GM21529 (cell line): Measurements from ENCODE around the gene HECW1.
"Not testable (repeated sequence)": the region's sequence is repeated elsewhere in the genome, so short reads cannot be mapped to it uniquely, and the experiment has no call there.

Experiments
- ATAC-seq: cut with Tn5 transposase; IDR thresholded peaks from one replicate; pipeline ENCODE4 v1.9.1; 2021; ENCODE audit not compliant: unreplicated experiment

HECW1 gene

GRCh38 chr7:43111630-43112458 lies 603 bp upstream of the HECW1 start:
- no peak for ATAC-seq

DNA sequence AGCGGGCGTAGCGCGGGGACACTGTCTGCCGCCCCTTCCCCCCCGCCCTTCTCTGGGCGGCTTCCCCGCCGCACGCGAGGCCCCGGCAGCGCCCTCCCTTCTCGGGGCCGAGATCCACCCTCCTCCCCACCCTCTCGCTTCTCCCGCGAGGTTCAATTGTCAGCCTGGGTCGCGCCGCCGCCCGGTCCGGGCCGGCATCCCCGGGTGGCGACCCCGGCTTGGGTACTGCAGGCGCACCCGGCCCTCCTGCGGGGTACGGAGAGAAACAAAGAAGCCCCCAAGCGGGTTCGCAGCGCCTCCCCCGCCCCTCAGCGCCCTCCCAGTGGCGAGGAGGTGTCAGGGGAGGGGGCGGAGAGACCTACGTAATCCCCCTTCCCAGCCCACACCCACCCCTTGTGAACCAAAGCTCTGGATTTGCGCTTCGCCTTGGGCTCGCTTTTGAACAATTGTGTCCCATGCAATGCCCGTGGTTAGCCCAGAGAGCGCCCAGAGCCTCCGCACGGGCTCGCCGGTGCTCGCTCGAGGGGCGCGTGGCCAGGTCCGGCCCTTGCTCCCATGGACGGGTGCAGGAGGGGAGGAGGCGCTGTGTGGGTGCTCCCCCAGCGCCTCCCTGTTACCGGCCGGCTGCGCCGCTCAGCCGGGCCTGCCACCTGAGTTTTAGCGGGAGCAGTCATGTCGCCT lies 634 bp downstream of the HECW1 start:
- no peak for ATAC-seq

DNA sequence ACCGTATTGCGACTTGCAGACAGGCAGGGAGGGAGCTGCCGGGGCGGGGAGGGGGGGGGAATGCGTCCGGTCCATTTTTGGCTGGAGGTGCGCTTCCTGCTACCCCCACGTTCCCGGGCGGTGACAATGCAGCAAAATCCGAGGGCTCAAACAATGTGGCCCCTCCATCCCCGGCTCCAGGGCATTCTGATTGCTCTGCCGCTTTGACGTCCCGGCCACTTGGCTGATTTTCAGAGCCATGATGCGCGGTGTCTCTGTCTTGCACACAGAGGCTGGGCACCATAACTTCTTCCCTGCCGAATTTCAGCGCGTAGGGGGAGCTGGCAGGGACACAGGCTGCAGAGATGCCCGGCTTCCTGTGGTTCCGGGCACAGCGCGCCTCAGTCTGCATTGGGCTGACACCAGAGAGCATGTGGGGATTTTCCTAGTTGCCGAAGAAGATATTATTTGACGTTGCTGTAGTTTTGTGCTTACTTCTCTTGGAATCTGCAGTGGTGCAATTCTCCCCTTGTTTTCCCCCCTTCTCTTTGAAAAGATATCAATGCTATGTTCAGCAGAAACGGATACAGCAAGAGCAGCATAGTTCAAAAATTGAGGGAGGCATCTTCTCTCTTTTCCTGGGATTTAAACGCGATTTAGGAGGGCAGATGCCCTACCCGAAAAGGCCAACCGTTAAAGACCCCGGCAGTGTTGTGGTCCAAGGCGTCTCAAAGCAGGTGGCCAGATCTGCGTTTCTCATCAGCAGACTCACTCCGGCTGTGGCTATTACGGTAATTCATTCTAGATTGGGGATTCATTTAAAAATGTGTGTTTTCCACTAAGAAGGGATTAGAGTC lies 1.4 kb downstream of the HECW1 start:
- no peak for ATAC-seq

- no peak for ATAC-seq
These were observed 2.0 kb downstream of the HECW1 start for GRCh38 chr7:43114458-43114780.

DNA sequence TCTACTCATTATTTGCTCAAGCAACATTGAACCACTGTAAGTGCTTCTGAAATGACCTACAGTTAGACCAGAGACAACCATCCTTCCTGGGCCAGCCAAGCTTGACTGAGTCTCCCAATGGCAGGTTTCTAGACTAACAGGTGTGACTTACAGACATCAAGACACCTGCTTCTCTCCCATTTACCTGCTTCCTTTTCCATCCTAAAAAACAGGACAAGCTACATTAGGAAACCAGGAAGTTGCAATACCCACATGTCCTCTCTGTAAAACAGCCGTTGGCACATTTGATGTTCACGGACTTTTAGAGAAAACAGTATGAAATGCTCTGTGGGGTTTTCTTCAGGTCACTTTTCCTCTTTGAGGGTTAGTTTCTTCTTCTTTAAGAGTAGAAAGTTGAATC lies 4.0 kb downstream of the HECW1 start:
- ATAC-seq = no peak

DNA sequence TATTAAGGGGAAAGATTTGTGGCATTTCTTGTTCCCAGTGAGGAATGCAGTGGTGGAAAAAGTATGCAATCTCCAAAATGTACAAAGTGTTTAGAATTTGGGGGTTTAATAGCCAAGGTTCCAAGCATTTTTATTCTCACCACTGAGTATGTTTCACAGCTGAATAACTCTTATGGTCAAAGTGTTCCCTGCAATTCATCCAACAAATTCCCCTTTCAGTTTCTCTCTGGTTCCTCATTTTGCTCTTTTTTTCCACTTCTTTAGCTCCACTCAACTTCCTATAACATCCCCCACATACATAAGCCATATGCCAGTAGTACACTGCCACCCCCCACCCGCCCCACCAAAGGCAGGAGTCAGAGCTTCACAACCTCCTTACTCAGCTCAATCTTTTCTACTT lies 4.6 kb downstream of the HECW1 start:
- no peak for ATAC-seq

DNA sequence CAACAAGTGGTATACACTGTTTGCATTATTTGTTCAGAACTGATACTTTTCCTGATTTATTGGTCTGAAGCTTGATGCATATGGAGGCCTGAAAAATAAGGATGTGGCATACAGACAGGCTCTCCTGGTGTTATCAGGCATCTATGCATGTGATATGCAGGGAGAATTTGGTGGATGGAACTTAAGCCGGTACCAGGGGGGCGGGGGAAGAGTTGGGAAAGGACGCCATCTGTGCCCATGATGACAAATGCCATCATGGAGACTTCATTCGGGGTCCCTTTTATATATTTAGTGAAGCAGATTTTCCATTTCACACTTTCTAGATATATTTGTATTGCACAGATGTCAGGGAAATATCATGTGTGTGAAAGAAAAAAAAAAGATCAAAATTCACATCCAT lies 5.4 kb downstream of the HECW1 start:
- ATAC-seq = no peak

DNA sequence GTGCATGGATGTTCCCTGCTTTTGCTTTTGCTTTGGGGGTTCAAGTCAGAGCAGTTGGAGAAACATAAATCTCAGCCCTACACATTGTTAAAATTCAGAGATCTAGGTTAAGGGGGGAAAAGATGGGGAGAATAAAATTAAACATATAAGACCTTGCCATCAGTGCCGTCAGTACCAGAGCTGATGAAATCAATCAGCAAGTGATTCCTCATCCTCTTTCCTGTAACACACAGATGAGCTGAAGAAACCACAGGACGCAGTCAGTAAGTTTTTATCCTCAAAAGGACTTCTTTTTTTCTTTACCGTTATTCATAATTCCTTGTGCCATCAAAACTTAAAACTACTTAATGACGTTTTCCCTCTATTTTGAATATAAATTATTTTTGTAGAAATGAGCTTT lies 5.9 kb downstream of the HECW1 start:
- no peak for ATAC-seq

DNA sequence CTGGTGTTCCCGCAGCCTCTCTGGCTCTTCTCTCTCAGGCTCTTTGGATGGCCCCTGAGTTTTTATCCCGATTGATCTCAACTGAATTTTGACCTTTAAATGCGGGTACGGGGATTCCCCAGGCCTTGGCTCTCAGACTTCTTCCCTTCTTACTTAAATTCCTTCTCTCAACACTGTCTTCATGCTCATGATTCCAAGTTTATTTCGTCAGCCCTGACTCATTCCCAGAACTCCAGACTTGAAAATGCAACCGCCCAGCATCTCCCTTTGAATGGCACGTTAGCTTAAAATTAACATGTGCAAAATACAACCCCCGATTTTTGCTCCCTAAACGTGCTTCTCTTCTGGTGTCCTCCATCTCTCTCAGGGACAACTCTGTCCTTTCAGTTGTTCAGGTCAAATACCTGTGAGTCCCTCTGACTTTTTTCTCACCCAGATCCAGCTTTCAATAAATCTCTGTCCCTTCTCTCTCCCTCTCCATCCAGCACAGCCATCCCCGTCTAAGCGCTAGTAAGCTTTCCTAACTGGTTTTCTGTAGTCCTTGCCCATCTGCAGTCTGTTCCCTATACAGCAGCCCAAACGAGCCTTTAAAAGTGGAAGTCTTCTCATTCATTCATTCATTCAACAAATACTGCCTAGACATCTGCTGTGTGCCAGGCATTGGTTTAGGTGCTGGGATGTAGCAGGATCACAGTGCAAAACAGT lies 7.1 kb downstream of the HECW1 start:
- ATAC-seq = no peak

DNA sequence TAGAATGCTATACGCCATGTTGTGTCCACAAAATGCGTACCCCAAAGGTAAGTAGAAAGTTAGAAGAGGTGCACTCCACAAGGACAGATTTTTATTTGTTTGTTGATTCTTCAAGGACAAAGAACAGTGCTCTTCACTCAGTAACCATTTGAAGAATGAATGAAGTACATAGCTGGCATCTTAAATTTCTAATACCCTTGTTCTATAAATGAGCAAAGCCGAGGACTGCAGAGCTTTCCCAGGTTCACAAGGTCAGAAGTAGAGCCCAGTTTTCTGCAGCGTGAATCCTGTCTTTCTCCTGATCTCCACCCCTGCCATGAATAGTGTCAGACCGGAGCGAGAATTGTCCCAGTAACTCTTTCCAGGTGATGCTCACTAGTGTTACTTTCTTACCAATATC lies 9.5 kb downstream of the HECW1 start:
- no peak for ATAC-seq

DNA sequence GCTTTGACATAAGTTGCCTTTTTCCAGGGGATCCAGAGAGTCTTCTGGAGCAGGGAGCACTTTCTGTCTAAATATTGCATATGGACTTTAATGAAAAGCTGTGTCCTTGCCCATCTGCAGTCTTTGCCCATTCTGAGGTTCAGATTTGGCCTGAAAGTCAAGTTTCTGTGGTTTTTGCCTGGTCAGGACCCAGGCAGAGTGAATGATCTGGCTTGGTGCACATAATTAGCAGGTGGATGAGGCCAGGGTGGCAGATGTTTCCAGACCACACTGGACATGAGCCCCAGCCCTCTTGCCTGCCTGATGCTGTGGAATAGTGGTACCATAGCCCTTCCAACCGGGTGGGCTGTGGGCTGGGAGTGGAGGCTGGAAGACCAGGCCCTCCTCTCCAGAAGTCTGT lies 11.0 kb downstream of the HECW1 start:
- no peak for ATAC-seq

- ATAC-seq = no peak
These were observed 11.9 kb downstream of the HECW1 start for GRCh38 chr7:43124388-43124787.

- ATAC-seq = no peak
These were observed 17.9 kb downstream of the HECW1 start for GRCh38 chr7:43130347-43130746.

GRCh38 chr7:43135129-43135528 lies 22.7 kb downstream of the HECW1 start:
- no peak for ATAC-seq

DNA sequence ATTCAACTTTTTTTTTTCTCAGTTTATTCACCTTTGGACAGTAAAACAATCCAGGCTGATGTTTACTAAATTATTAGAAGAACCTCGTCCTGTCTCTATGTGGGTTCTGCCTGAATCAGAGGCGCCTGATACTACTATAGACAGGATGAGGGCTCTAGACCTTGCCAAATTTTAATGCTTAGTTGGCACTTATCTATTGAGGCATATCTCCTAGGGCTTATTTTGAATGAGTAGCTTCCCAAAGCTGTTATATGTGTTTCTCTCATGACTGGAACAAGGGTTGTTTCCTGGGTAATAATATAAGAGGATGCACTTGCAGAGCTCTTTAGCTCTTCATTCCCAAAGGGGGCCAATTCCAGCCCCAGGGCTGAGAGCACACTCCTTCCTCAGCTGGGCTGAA lies 23.6 kb downstream of the HECW1 start:
- no peak for ATAC-seq

DNA sequence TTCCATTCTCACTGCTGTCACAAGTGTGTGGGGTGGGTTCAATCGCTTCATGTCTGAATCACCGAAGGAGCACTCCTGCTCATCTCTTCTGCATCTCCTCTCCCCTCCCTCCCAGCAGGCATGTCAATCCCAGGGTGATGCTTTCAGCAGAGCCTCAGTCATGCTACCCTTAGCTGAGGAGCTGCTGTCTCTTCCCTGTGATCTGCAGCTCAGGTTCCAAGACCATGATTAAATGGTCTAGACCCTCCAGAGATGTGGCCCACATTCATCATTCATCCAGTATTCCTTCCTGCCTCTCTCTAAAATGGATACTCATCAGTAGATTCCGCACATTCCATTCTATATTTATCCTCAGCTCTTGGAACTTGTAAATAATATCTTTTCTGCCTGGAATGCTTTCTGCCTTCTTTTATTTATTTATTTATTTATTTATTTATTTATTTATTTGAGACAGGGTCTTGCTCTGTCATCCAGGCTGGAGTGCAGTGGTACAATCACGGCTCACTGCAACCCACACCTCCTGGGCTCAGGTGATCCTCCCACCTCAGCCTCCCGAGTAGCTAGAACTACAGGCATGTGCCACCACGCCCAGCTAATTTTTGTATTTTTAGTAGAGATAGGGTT lies 24.8 kb downstream of the HECW1 start:
- not testable (repeated sequence) for ATAC-seq

DNA sequence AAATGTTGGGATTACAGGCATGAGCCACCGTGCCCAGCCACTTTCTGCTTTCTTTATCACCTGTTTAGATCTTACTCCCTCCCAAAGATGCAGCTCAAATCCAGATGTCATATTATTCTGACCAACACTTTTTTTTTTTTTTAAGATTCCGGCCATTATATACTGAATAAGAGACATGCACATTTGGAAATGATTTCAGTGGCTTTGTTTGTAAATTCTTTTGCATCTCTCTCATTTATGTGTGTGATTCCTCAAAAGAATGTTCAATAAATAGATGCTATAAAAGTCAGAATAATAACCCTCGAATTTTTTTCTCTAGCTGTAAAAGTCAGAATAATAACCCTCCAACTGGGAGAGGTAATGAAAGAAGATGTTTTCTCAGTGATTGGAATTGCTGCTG lies 25.4 kb downstream of the HECW1 start:
- ATAC-seq = no peak

- no peak for ATAC-seq
These were observed 26.3 kb downstream of the HECW1 start for GRCh38 chr7:43138710-43139109.

GRCh38 chr7:43139137-43139536 lies 26.7 kb downstream of the HECW1 start:
- no peak for ATAC-seq

- no peak for ATAC-seq
These were observed 27.7 kb downstream of the HECW1 start for GRCh38 chr7:43140186-43140585.

GRCh38 chr7:43141091-43141490 lies 28.6 kb downstream of the HECW1 start:
- no peak for ATAC-seq
